ENCODE data around the gene DSTN.

Gene DSTN

GRCh38 chr20:17560344-17561074, 9.4 kb upstream of the DSTN start:
- Histone ChIP-seq H3K9ac (ENCODE audit: low read length in 5 of 5) (no peak overlapping the region), H3K9me3 (ENCODE audit: control insufficient read depth in 5 of 5, low read length in 5 of 5) (no peaks in the 10 kb centered on the region), H3K4me3 (ENCODE audit: low read depth in 1 of 5, low read length in 5 of 5) (no peak overlapping the region), H3K27me3 (ENCODE audit: control insufficient read depth in 5 of 5, insufficient read depth in 4 of 5, low read length in 5 of 5) (no peaks in the 10 kb centered on the region), H3K27ac (ENCODE audit: low read depth, low read length) (no peak overlapping the region), H3K36me3 (ENCODE audit: control insufficient read depth in 5 of 5, insufficient read depth in 5 of 5, low read length in 5 of 5) (no peaks in the 10 kb centered on the region), H3K4me1 (ENCODE audit: control insufficient read depth in 5 of 5, insufficient read depth in 5 of 5, low read length in 5 of 5) (peaks cover 7 to 19% (median 11%) of the 10 kb centered on the region in 5 donors)

- H3K27me3 ChIP-seq (ENCODE audit: control insufficient read depth in 5 of 5, insufficient read depth in 4 of 5, low read length in 5 of 5) = no peaks in the 10 kb centered on the region
- no peak overlapping the region for H3K4me3 ChIP-seq (ENCODE audit: low read depth in 1 of 5, low read length in 5 of 5)
- H3K4me1 ChIP-seq (ENCODE audit: control insufficient read depth in 5 of 5, insufficient read depth in 5 of 5, low read length in 5 of 5) = peaks cover 0 to 11% (median 6%) of the 10 kb centered on the region in 5 donors
- no peak overlapping the region for H3K27ac ChIP-seq (ENCODE audit: low read depth, low read length)
- H3K9me3 ChIP-seq (ENCODE audit: control insufficient read depth in 5 of 5, low read length in 5 of 5) = no peaks in the 10 kb centered on the region
- H3K36me3 ChIP-seq (ENCODE audit: control insufficient read depth in 5 of 5, insufficient read depth in 5 of 5, low read length in 5 of 5) = no peaks in the 10 kb centered on the region
- H3K9ac ChIP-seq (ENCODE audit: low read length in 5 of 5) = peak overlapping the region in 1 of 5 donors; percentile 41
These were observed 7.0 kb upstream of the DSTN start for GRCh38 chr20:17562804-17563305.

- Histone ChIP-seq H3K4me1 (ENCODE audit: control insufficient read depth in 5 of 5, insufficient read depth in 5 of 5, low read length in 5 of 5) (peaks cover 0 to 9% (median 5%) of the 10 kb centered on the region in 5 donors), H3K4me3 (ENCODE audit: low read depth in 1 of 5, low read length in 5 of 5) (no peak overlapping the region), H3K9ac (ENCODE audit: low read length in 5 of 5) (no peak overlapping the region), H3K36me3 (ENCODE audit: control insufficient read depth in 5 of 5, insufficient read depth in 5 of 5, low read length in 5 of 5) (no peaks in the 10 kb centered on the region), H3K9me3 (ENCODE audit: control insufficient read depth in 5 of 5, low read length in 5 of 5) (no peaks in the 10 kb centered on the region), H3K27ac (ENCODE audit: low read depth, low read length) (no peak overlapping the region), H3K27me3 (ENCODE audit: control insufficient read depth in 5 of 5, insufficient read depth in 4 of 5, low read length in 5 of 5) (no peaks in the 10 kb centered on the region)
These were observed 4.6 kb upstream of the DSTN start for GRCh38 chr20:17565169-17565845.

- Histone ChIP-seq H3K4me3 (ENCODE audit: low read depth in 1 of 5, low read length in 5 of 5) (no peak overlapping the region), H3K9me3 (ENCODE audit: control insufficient read depth in 5 of 5, low read length in 5 of 5) (no peaks in the 10 kb centered on the region), H3K36me3 (ENCODE audit: control insufficient read depth in 5 of 5, insufficient read depth in 5 of 5, low read length in 5 of 5) (no peaks in the 10 kb centered on the region), H3K4me1 (ENCODE audit: control insufficient read depth in 5 of 5, insufficient read depth in 5 of 5, low read length in 5 of 5) (peaks cover 0 to 18% (median 14%) of the 10 kb centered on the region in 5 donors), H3K27me3 (ENCODE audit: control insufficient read depth in 5 of 5, insufficient read depth in 4 of 5, low read length in 5 of 5) (no peaks in the 10 kb centered on the region), H3K9ac (ENCODE audit: low read length in 5 of 5) (no peak overlapping the region), H3K27ac (ENCODE audit: low read depth, low read length) (no peak overlapping the region)
These were observed 3.5 kb upstream of the DSTN start for GRCh38 chr20:17566345-17566744.

- peak overlapping the region in 3 of 5 donors; percentile 4 to 94 (median 86) for H3K4me3 ChIP-seq (ENCODE audit: low read depth in 1 of 5, low read length in 5 of 5)
- no peaks in the 10 kb centered on the region for H3K27me3 ChIP-seq (ENCODE audit: control insufficient read depth in 5 of 5, insufficient read depth in 4 of 5, low read length in 5 of 5)
- peak overlapping the region in 4 of 5 donors; percentile 43 to 69 (median 54) for H3K9ac ChIP-seq (ENCODE audit: low read length in 5 of 5)
- H3K36me3 ChIP-seq (ENCODE audit: control insufficient read depth in 5 of 5, insufficient read depth in 5 of 5, low read length in 5 of 5) = no peaks in the 10 kb centered on the region
- no peaks in the 10 kb centered on the region for H3K9me3 ChIP-seq (ENCODE audit: control insufficient read depth in 5 of 5, low read length in 5 of 5)
- peaks cover 5 to 31% (median 27%) of the 10 kb centered on the region in 5 donors for H3K4me1 ChIP-seq (ENCODE audit: control insufficient read depth in 5 of 5, insufficient read depth in 5 of 5, low read length in 5 of 5)
- H3K27ac ChIP-seq (ENCODE audit: low read depth, low read length) = peak overlapping the region; percentile 94
These were observed 1.7 kb upstream of the DSTN start for GRCh38 chr20:17568045-17568788.

GRCh38 chr20:17568972-17569521, 828 bp upstream of the DSTN start:
- Histone ChIP-seq H3K27ac (ENCODE audit: low read depth, low read length) (peak overlapping the region; percentile 94), H3K4me3 (ENCODE audit: low read depth in 1 of 5, low read length in 5 of 5) (peak overlapping the region; percentile 29 to 94 (median 86)), H3K9ac (ENCODE audit: low read length in 5 of 5) (peak overlapping the region in 3 of 5 donors; percentile 43 to 69 (median 56)), H3K4me1 (ENCODE audit: control insufficient read depth in 5 of 5, insufficient read depth in 5 of 5, low read length in 5 of 5) (peaks cover 5 to 40% (median 35%) of the 10 kb centered on the region in 5 donors), H3K27me3 (ENCODE audit: control insufficient read depth in 5 of 5, insufficient read depth in 4 of 5, low read length in 5 of 5) (no peaks in the 10 kb centered on the region), H3K36me3 (ENCODE audit: control insufficient read depth in 5 of 5, insufficient read depth in 5 of 5, low read length in 5 of 5) (no peaks in the 10 kb centered on the region), H3K9me3 (ENCODE audit: control insufficient read depth in 5 of 5, low read length in 5 of 5) (no peaks in the 10 kb centered on the region)

GRCh38 chr20:17570347-17571152, 675 bp downstream of the DSTN start:
- no peaks in the 10 kb centered on the region for H3K9me3 ChIP-seq (ENCODE audit: control insufficient read depth in 5 of 5, low read length in 5 of 5)
- H3K36me3 ChIP-seq (ENCODE audit: control insufficient read depth in 5 of 5, insufficient read depth in 5 of 5, low read length in 5 of 5) = no peaks in the 10 kb centered on the region
- no peaks in the 10 kb centered on the region for H3K27me3 ChIP-seq (ENCODE audit: control insufficient read depth in 5 of 5, insufficient read depth in 4 of 5, low read length in 5 of 5)
- peak overlapping the region; percentile 86 to 98 (median 93) for H3K4me3 ChIP-seq (ENCODE audit: low read depth in 1 of 5, low read length in 5 of 5)
- H3K27ac ChIP-seq (ENCODE audit: low read depth, low read length) = peak overlapping the region; percentile 94
- peak overlapping the region; percentile 60 to 91 (median 86) for H3K9ac ChIP-seq (ENCODE audit: low read length in 5 of 5)
- H3K4me1 ChIP-seq (ENCODE audit: control insufficient read depth in 5 of 5, insufficient read depth in 5 of 5, low read length in 5 of 5) = peaks cover 5 to 42% (median 35%) of the 10 kb centered on the region in 5 donors

- peak overlapping the region; percentile 60 to 91 (median 86) for H3K9ac ChIP-seq (ENCODE audit: low read length in 5 of 5)
- no peaks in the 10 kb centered on the region for H3K36me3 ChIP-seq (ENCODE audit: control insufficient read depth in 5 of 5, insufficient read depth in 5 of 5, low read length in 5 of 5)
- H3K4me1 ChIP-seq (ENCODE audit: control insufficient read depth in 5 of 5, insufficient read depth in 5 of 5, low read length in 5 of 5) = peaks cover 5 to 42% (median 35%) of the 10 kb centered on the region in 5 donors
- peak overlapping the region; percentile 86 to 98 (median 93) for H3K4me3 ChIP-seq (ENCODE audit: low read depth in 1 of 5, low read length in 5 of 5)
- H3K9me3 ChIP-seq (ENCODE audit: control insufficient read depth in 5 of 5, low read length in 5 of 5) = no peaks in the 10 kb centered on the region
- no peaks in the 10 kb centered on the region for H3K27me3 ChIP-seq (ENCODE audit: control insufficient read depth in 5 of 5, insufficient read depth in 4 of 5, low read length in 5 of 5)
- H3K27ac ChIP-seq (ENCODE audit: low read depth, low read length) = peak overlapping the region; percentile 94
These were observed 1.3 kb downstream of the DSTN start for GRCh38 chr20:17571153-17571527.

- H3K9ac ChIP-seq (ENCODE audit: low read length in 5 of 5) = peak overlapping the region in 2 of 5 donors; percentile 56 to 91
- peaks cover 5 to 42% (median 37%) of the 10 kb centered on the region in 5 donors for H3K4me1 ChIP-seq (ENCODE audit: control insufficient read depth in 5 of 5, insufficient read depth in 5 of 5, low read length in 5 of 5)
These were observed 2.3 kb downstream of the DSTN start for GRCh38 chr20:17572034-17572638.

More at GRCh38 chr20:17572034-17572638, 2.3 kb downstream of the DSTN start:
- H3K4me3 ChIP-seq (ENCODE audit: low read depth in 1 of 5, low read length in 5 of 5) = peak overlapping the region in 1 of 5 donors; percentile 14
- no peaks in the 10 kb centered on the region for H3K36me3 ChIP-seq (ENCODE audit: control insufficient read depth in 5 of 5, insufficient read depth in 5 of 5, low read length in 5 of 5)
- no peaks in the 10 kb centered on the region for H3K9me3 ChIP-seq (ENCODE audit: control insufficient read depth in 5 of 5, low read length in 5 of 5)
- H3K27ac ChIP-seq (ENCODE audit: low read depth, low read length) = peak overlapping the region; percentile 9
- no peaks in the 10 kb centered on the region for H3K27me3 ChIP-seq (ENCODE audit: control insufficient read depth in 5 of 5, insufficient read depth in 4 of 5, low read length in 5 of 5)
